BE2C (cell line): ENCODE data around the gene OSBPL2.

ENCODE experiments used
- DNase-seq: peaks from one replicate; pipeline ENCODE4 v3.0.0-alpha.2; 2020
- H3K27me3 ChIP-seq: fragments of 250-450 bp; sonication (Bioruptor Pico); 2 replicates; pipeline ENCODE4 v1.5.1; 2020; ENCODE audit warnings: mild to moderate bottlenecking
- H3K36me3 ChIP-seq: fragments of 250-450 bp; sonication (Bioruptor Pico); 2 replicates; pipeline ENCODE4 v1.5.1; 2020; ENCODE audit warnings: mild to moderate bottlenecking
- H3K4me1 ChIP-seq: fragments of 250-450 bp; sonication (Bioruptor Pico); 2 replicates; pipeline ENCODE4 v1.5.1; 2020
- H3K4me3 ChIP-seq: 2 replicates; pipeline ENCODE4 v1.5.1; 2011; ENCODE audit warnings: low read depth, low read length
- H3K9me3 ChIP-seq: fragments of 250-450 bp; sonication (Bioruptor Pico); 2 replicates; pipeline ENCODE4 v1.5.1; 2020
- CTCF ChIP-seq: IDR thresholded peaks from 2 replicates; pipeline ENCODE4 v1.5.1; 2012; ENCODE audit warnings: mild to moderate bottlenecking, low read depth, low read length

Gene OSBPL2

GRCh38 chr20:62226707-62227590 lies 11.4 kb upstream of the OSBPL2 start:
- no peaks in the 10 kb centered on the region for H3K36me3 ChIP-seq
- no peaks in the 10 kb centered on the region for H3K27me3 ChIP-seq
- TF ChIP-seq CTCF: no peak
- no peaks in the 10 kb centered on the region for H3K4me1 ChIP-seq
- no peak overlapping the region for H3K4me3 ChIP-seq
- no peak for DNase-seq
- no peaks in the 10 kb centered on the region for H3K9me3 ChIP-seq

DNA sequence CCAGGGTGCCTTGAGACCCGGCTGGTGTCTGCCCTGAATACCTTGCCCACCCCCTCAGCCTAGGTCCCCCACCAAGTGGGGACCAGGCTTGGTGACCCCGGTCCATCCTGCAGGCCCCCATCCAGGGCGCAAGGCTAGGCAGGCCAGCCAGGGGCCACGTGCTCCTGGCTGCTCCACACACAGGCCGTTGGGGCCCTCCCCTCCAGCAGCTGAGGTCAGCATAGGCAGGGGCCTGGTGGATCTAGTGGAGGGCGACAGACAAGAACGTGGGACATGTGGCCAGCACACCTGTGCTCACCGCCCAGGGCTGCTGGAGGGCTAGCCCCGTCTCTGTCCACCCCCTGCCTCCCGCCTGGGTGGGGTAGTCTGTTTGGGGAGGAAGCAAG lies 10.7 kb upstream of the OSBPL2 start:
- H3K27me3 ChIP-seq: no peaks in the 10 kb centered on the region
- DNase-seq: no peak
- H3K4me3 ChIP-seq: no peak overlapping the region
- no peak for TF ChIP-seq CTCF
- H3K4me1 ChIP-seq: no peaks in the 10 kb centered on the region
- no peaks in the 10 kb centered on the region for H3K36me3 ChIP-seq
- no peaks in the 10 kb centered on the region for H3K9me3 ChIP-seq

DNA sequence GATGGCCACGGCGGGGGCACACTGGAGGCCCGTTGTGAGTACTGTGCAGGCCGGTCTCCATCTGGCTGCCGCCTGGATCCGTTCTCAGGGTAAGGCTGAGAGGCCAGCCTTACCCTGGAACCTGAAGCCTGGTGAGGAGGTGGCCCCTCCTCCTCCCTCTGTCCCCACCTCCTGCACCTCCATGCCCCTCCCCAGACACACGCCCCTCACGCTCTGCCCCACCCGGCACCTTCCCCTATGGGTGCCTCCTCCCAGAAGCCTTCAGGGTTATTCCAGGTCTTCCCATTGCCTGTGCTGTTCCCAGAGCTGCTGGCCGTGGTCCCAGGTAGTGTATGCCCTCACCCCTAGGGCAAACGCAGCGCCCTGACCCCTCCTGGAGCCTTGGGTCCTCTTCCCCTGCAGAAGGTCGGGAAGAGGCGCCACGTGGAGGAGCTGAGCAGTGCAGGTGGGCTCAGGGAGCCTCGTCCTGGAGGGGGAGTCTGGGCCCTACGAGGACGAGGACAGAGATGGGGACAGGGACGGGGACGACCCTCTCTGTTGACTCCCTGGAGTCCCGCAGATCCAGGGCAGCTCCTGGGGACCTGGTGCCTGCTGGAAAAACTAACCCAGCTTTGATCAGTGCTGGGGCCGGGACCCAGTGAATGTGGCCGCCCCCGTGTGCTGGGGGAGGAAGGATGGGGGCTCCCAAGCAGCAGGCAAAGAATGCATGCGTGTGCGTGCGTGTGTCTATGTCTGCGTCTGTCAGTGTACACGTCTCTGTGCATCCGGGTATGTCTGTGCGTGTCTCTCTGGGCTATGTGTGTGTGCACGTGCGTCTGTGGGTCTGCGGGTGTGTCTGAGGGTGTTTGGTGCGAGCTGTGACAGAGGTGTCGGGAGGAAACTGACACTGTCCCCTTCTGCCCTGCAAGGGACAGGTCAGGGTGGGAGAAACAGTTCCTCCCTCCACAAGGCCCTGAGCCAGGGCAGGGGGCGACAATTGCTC lies 10.1 kb upstream of the OSBPL2 start:
- no peak for TF ChIP-seq CTCF
- H3K36me3 ChIP-seq: no peaks in the 10 kb centered on the region
- no peaks in the 10 kb centered on the region for H3K4me1 ChIP-seq

GRCh38 chr20:62228982-62229545 lies 9.3 kb upstream of the OSBPL2 start:
- DNase-seq: no peak
- Histone ChIP-seq H3K9me3 (no peaks in the 10 kb centered on the region), H3K27me3 (no peaks in the 10 kb centered on the region), H3K4me1 (no peaks in the 10 kb centered on the region), H3K4me3 (no peak overlapping the region), H3K36me3 (no peaks in the 10 kb centered on the region)
- TF ChIP-seq CTCF: no peak

More for the DNA sequence above, 10.1 kb upstream of the OSBPL2 start:
- H3K9me3 ChIP-seq: no peaks in the 10 kb centered on the region
- H3K27me3 ChIP-seq: no peaks in the 10 kb centered on the region
- no peak overlapping the region for H3K4me3 ChIP-seq
- DNase-seq: no peak

- no peak overlapping the region for H3K4me3 ChIP-seq
- no peaks in the 10 kb centered on the region for H3K27me3 ChIP-seq
- H3K9me3 ChIP-seq: no peaks in the 10 kb centered on the region
- DNase-seq: no peak
- no peaks in the 10 kb centered on the region for H3K36me3 ChIP-seq
- no peak for TF ChIP-seq CTCF
- no peaks in the 10 kb centered on the region for H3K4me1 ChIP-seq
Observed at GRCh38 chr20:62229667-62230066, 8.7 kb upstream of the OSBPL2 start.
